ENCODE data around the gene CACNG6. TPM values are rescaled to one million over a fixed set of nuclear protein-coding genes. Genes with fewer than 3 reads are reported as not detected.

CACNG6 gene
- polyA plus RNA-seq, 1 donor (not counting 4 experiments of a cell fraction or from before 2014, with no cell fraction given), result not detected

DNA sequence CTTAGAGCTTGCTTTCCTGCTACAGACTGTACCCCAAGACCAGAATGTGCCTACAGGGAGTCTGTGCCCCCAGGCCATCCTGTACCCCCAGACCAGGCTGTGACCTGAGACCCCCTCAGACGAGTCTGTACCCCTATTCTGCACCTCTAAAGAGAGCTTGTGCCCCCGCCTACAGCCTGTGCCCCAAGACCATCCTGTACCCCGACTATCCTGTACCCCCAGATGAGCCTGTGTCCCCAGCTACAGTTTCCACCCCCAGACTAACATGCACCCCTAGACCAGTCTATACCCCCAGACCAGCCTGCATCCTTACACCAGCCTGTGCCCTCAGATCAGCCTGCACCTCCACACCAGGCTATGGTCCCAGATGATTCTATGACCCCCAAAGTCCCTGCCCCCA is 2.0 kb downstream of the CACNG6 start:
- no peak for FAIRE-seq

GRCh38 chr19:53994811-53995210 is 3.4 kb downstream of the CACNG6 start:
- H3K79me2 ChIP-seq (ENCODE audit: control insufficient read depth, insufficient read depth, low read length), result no peaks in the 10 kb centered on the region
- DNase-seq (ENCODE audit: low read depth, low spot score), result no peak
- no peak overlapping the region for H3K27ac ChIP-seq (ENCODE audit: control insufficient read depth, insufficient read depth, low read length)
- no peaks in the 10 kb centered on the region for H4K20me1 ChIP-seq (ENCODE audit: control insufficient read depth, extremely low read depth, insufficient read depth, low read length)
- no peak overlapping the region for H2AFZ ChIP-seq (ENCODE audit: control insufficient read depth, low read length)
- no peaks in the 10 kb centered on the region for H3K9me3 ChIP-seq (ENCODE audit: control insufficient read depth, low read depth, low read length)
- peaks cover 32% of the 10 kb centered on the region for H3K27me3 ChIP-seq (ENCODE audit: control insufficient read depth, extremely low read depth, insufficient read depth, low read length)
- H3K9ac ChIP-seq (ENCODE audit: control insufficient read depth, extremely low read depth, insufficient read depth, low read length), result no peak overlapping the region
- dilution Hi-C loops (cut with MboI; ENCODE audit: extremely low pct_ligation_motif_present, low sequenced_read_pairs), result no loop called here
- H3K9me1 ChIP-seq (ENCODE audit: control insufficient read depth, extremely low read depth, insufficient read depth, low read length), result no peaks in the 10 kb centered on the region
- TF ChIP-seq EZH2 (IDR thresholded peaks at IDR 0.05; ENCODE audit: low read length), result no peak
- TF ChIP-seq, protein P1, sequence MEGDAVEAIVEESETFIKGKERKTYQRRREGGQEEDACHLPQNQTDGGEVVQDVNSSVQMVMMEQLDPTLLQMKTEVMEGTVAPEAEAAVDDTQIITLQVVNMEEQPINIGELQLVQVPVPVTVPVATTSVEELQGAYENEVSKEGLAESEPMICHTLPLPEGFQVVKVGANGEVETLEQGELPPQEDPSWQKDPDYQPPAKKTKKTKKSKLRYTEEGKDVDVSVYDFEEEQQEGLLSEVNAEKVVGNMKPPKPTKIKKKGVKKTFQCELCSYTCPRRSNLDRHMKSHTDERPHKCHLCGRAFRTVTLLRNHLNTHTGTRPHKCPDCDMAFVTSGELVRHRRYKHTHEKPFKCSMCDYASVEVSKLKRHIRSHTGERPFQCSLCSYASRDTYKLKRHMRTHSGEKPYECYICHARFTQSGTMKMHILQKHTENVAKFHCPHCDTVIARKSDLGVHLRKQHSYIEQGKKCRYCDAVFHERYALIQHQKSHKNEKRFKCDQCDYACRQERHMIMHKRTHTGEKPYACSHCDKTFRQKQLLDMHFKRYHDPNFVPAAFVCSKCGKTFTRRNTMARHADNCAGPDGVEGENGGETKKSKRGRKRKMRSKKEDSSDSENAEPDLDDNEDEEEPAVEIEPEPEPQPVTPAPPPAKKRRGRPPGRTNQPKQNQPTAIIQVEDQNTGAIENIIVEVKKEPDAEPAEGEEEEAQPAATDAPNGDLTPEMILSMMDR (optimal IDR thresholded peaks at IDR 0.05 in 1 of 3, IDR thresholded peaks at IDR 0.05 in 1 of 3, conservative IDR thresholded peaks at IDR 0.05 in 1 of 3; ENCODE audit: extremely low read depth in 1 of 3, insufficient read depth in 2 of 3, low read length in 3 of 3), result no peak
- H3K36me3 ChIP-seq (ENCODE audit: control insufficient read depth in 2 of 2, extremely low read depth in 1 of 2, insufficient read depth in 2 of 2, low read length in 2 of 2), result no peaks in the 10 kb centered on the region
- no peak for FAIRE-seq
- no peak overlapping the region for H3K4me3 ChIP-seq (ENCODE audit: control insufficient read depth in 2 of 3, extremely low read depth in 1 of 3, insufficient read depth in 2 of 3, low read depth in 1 of 3, low read length in 3 of 3)
- no peak overlapping the region for H3K4me2 ChIP-seq (ENCODE audit: control insufficient read depth, extremely low read depth, insufficient read depth, low read depth, low read length)
- H3K4me1 ChIP-seq (ENCODE audit: control insufficient read depth, extremely low read depth, insufficient read depth, low read length), result no peaks in the 10 kb centered on the region

More for the DNA sequence above, 2.0 kb downstream of the CACNG6 start:
- no peaks in the 10 kb centered on the region for H4K20me1 ChIP-seq (ENCODE audit: control insufficient read depth, extremely low read depth, insufficient read depth, low read length)
- no peak overlapping the region for H2AFZ ChIP-seq (ENCODE audit: control insufficient read depth, low read length)
- peaks cover 32% of the 10 kb centered on the region for H3K27me3 ChIP-seq (ENCODE audit: control insufficient read depth, extremely low read depth, insufficient read depth, low read length)
- H3K9me3 ChIP-seq (ENCODE audit: control insufficient read depth, low read depth, low read length), result no peaks in the 10 kb centered on the region
- dilution Hi-C loops (cut with MboI; ENCODE audit: extremely low pct_ligation_motif_present, low sequenced_read_pairs), result no loop called here
- no peaks in the 10 kb centered on the region for H3K9me1 ChIP-seq (ENCODE audit: control insufficient read depth, extremely low read depth, insufficient read depth, low read length)
- DNase-seq (ENCODE audit: low read depth, low spot score), result no peak
- H3K79me2 ChIP-seq (ENCODE audit: control insufficient read depth, insufficient read depth, low read length), result no peaks in the 10 kb centered on the region
- no peaks in the 10 kb centered on the region for H3K4me1 ChIP-seq (ENCODE audit: control insufficient read depth, extremely low read depth, insufficient read depth, low read length)
- H3K4me2 ChIP-seq (ENCODE audit: control insufficient read depth, extremely low read depth, insufficient read depth, low read depth, low read length), result no peak overlapping the region
- no peaks in the 10 kb centered on the region for H3K36me3 ChIP-seq (ENCODE audit: control insufficient read depth in 2 of 2, extremely low read depth in 1 of 2, insufficient read depth in 2 of 2, low read length in 2 of 2)
- H3K4me3 ChIP-seq (ENCODE audit: control insufficient read depth in 2 of 3, extremely low read depth in 1 of 3, insufficient read depth in 2 of 3, low read depth in 1 of 3, low read length in 3 of 3), result no peak overlapping the region
- TF ChIP-seq, protein P1 (optimal IDR thresholded peaks at IDR 0.05 in 1 of 3, IDR thresholded peaks at IDR 0.05 in 1 of 3, conservative IDR thresholded peaks at IDR 0.05 in 1 of 3; ENCODE audit: extremely low read depth in 1 of 3, insufficient read depth in 2 of 3, low read length in 3 of 3), result no peak
- no peak for TF ChIP-seq EZH2 (IDR thresholded peaks at IDR 0.05; ENCODE audit: low read length)
- no peak overlapping the region for H3K9ac ChIP-seq (ENCODE audit: control insufficient read depth, extremely low read depth, insufficient read depth, low read length)
- H3K27ac ChIP-seq (ENCODE audit: control insufficient read depth, insufficient read depth, low read length), result no peak overlapping the region
